GM12872 (cell line): ENCODE data around the gene CRYBG1.

Experiments used
- CTCF ChIP-seq: IDR thresholded peaks from 3 replicates; pipeline ENCODE4 v1.5.1; 2011; ENCODE audit warnings: low read depth, mild to moderate bottlenecking, low read length, moderate library complexity; ENCODE audit not compliant: insufficient read depth

The CRYBG1 gene

GRCh38 chr6:106325336-106326178, 35.0 kb upstream of the CRYBG1 start, which contains the start of gene ATG5:
TSS of gene ATG5 (minus strand) at chr6:106325760. CDS start at chr6:106316208, 9,552 bp downstream.
- no peak for TF ChIP-seq CTCF

GRCh38 chr6:106334646-106335448, 25.7 kb upstream of the CRYBG1 start:
- TF ChIP-seq CTCF, result peak; percentile 55; the same call in 2 of the 3 replicates

GRCh38 chr6:106339334-106340029, 21.0 kb upstream of the CRYBG1 start:
- peak; percentile 83 for TF ChIP-seq CTCF

GRCh38 chr6:106347219-106347618, 13.3 kb upstream of the CRYBG1 start:
- no peak for TF ChIP-seq CTCF

- TF ChIP-seq CTCF, result no peak
Measured at GRCh38 chr6:106356378-106356777, 4.1 kb upstream of the CRYBG1 start.

GRCh38 chr6:106359959-106360409, 533 bp upstream of the CRYBG1 start:
- no peak for TF ChIP-seq CTCF

- no peak for TF ChIP-seq CTCF
Measured at GRCh38 chr6:106360989-106361430, 493 bp downstream of the CRYBG1 start.
